Smooth muscle cell (in vitro differentiated cells): ENCODE measurements around the gene CHRNA4. TPM values are rescaled to one million over a fixed set of nuclear protein-coding genes. Genes with fewer than 3 reads are reported as not detected.

Source experiments
- DNase-seq: peaks from one replicate; lab custom pipeline; 2025; ENCODE audit not compliant: unreplicated experiment; lab: John Stamatoyannopoulos, UW
- H2AFZ ChIP-seq: fragments of 200-600 bp; sonication (generic); 2 replicates; pipeline ENCODE4 v1.6.0; 2016; ENCODE audit warnings: antibody characterized with exemption, low read depth, mild to moderate bottlenecking
- H3F3A ChIP-seq: fragments of 200-600 bp; sonication (generic); 2 replicates; pipeline ENCODE4 v1.6.0; 2017; ENCODE audit warnings: antibody characterized with exemption, low read depth
- H3K27ac ChIP-seq: fragments of 200-600 bp; sonication (generic); 2 replicates; pipeline ENCODE4 v1.5.1; 2016; ENCODE audit warnings: low read depth, mild to moderate bottlenecking
- H3K27me3 ChIP-seq: fragments of 200-600 bp; sonication (generic); 2 replicates; pipeline ENCODE4 v1.6.1; 2016; ENCODE audit warnings: low read depth, mild to moderate bottlenecking
- H3K36me3 ChIP-seq: fragments of 200-600 bp; sonication (generic); 2 replicates; pipeline ENCODE4 v1.5.1; 2016; ENCODE audit warnings: low read depth
- H3K4me1 ChIP-seq: fragments of 200-600 bp; sonication (generic); 2 replicates; pipeline ENCODE4 v1.5.1; 2016; ENCODE audit warnings: low read depth
- H3K4me2 ChIP-seq: fragments of 200-600 bp; sonication (generic); 2 replicates; pipeline ENCODE4 v1.6.0; 2016; ENCODE audit warnings: mild to moderate bottlenecking
- H3K4me3 ChIP-seq: fragments of 200-600 bp; sonication (generic); 2 replicates; pipeline ENCODE4 v1.5.1; 2016; ENCODE audit warnings: mild to moderate bottlenecking
- H3K79me2 ChIP-seq: fragments of 200-600 bp; sonication (generic); 2 replicates; pipeline ENCODE4 v1.6.0; 2016; ENCODE audit warnings: low read depth, mild to moderate bottlenecking
- H3K9ac ChIP-seq: fragments of 200-600 bp; sonication (generic); 2 replicates; pipeline ENCODE4 v1.6.0; 2016; ENCODE audit warnings: low read depth
- H3K9me3 ChIP-seq: fragments of 200-600 bp; sonication (generic); replicated peaks from 2 replicates; pipeline ENCODE4 v1.5.1; 2016; ENCODE audit warnings: low read depth
- H4K20me1 ChIP-seq: fragments of 200-600 bp; sonication (generic); 2 replicates; pipeline ENCODE4 v1.6.0; 2016; ENCODE audit warnings: low read depth
- CTCF ChIP-seq: fragments of 200-600 bp; sonication (generic); IDR thresholded peaks from 2 replicates; pipeline ENCODE4 v1.5.1; 2017; ENCODE audit warnings: borderline replicate concordance, mild to moderate bottlenecking, antibody characterized with exemption; ENCODE audit not compliant: insufficient read depth, poor library complexity, severe bottlenecking
- WGBS: methylation state at CpG from one replicate; pipeline ENCODE4 v1.1.7; 2016; ENCODE audit warnings: low lambda C conversion rate; 5-methylcytosine and 5-hydroxymethylcytosine counted together
- polyA plus RNA-seq: library from polyadenylated mRNA; unstranded; fragments of >200 nt; fragmentation: Nextera tagmentation; extraction: Ambion mirVana; gene quantifications from 2 replicates; pipeline ENCODE4 v1.2.1, GENCODE V29; 2016
- total RNA-seq: library from RNA; depleted of rRNA; stranded (reverse); fragments of >200 nt; gene quantifications from 2 replicates; pipeline ENCODE4 v1.2.3, GENCODE V29; 2014

The CHRNA4 gene
- total and polyA plus RNA-seq, 2 experiments from 2014 or later = 0.03 TPM; not detected in 1

- H2AFZ ChIP-seq = no peak overlapping the region
- no peaks in the 10 kb centered on the region for H3K9me3 ChIP-seq
- H4K20me1 ChIP-seq = no peaks in the 10 kb centered on the region
- no peak overlapping the region for H3K9ac ChIP-seq
- H3K79me2 ChIP-seq = no peaks in the 10 kb centered on the region
- H3K4me3 ChIP-seq = no peak overlapping the region
- no peak overlapping the region for H3K4me2 ChIP-seq
- WGBS = 93% methylated on average over 22 of the region's 23 CpGs
- DNase-seq = no peak
- H3K27ac ChIP-seq = no peak overlapping the region
- no peaks in the 10 kb centered on the region for H3K27me3 ChIP-seq
- H3K36me3 ChIP-seq = no peaks in the 10 kb centered on the region
- H3K4me1 ChIP-seq = no peaks in the 10 kb centered on the region
- no peak for TF ChIP-seq CTCF
- H3F3A ChIP-seq = no peaks in the 10 kb centered on the region
Observed at GRCh38 chr20:63320041-63320511, 41.1 kb downstream of the CHRNA4 start.

- H3K27me3 ChIP-seq = no peaks in the 10 kb centered on the region
- DNase-seq = no peak
- no peak overlapping the region for H3K4me2 ChIP-seq
- H3K79me2 ChIP-seq = no peaks in the 10 kb centered on the region
- H3K9ac ChIP-seq = no peak overlapping the region
- H3F3A ChIP-seq = no peaks in the 10 kb centered on the region
- no peak overlapping the region for H3K27ac ChIP-seq
- H3K9me3 ChIP-seq = no peaks in the 10 kb centered on the region
- TF ChIP-seq CTCF = no peak
- H3K4me3 ChIP-seq = no peak overlapping the region
- WGBS = 93% methylated on average over 25 of the region's 25 CpGs
- no peaks in the 10 kb centered on the region for H3K36me3 ChIP-seq
- no peak overlapping the region for H2AFZ ChIP-seq
- H3K4me1 ChIP-seq = no peaks in the 10 kb centered on the region
- H4K20me1 ChIP-seq = no peaks in the 10 kb centered on the region
Observed at GRCh38 chr20:63319164-63320040, 41.7 kb downstream of the CHRNA4 start.

GRCh38 chr20:63318391-63319163 lies 42.6 kb downstream of the CHRNA4 start:
- Histone ChIP-seq H3K27me3 (no peaks in the 10 kb centered on the region), H3K4me1 (no peaks in the 10 kb centered on the region), H3K9me3 (no peaks in the 10 kb centered on the region), H3K36me3 (no peaks in the 10 kb centered on the region), H3K79me2 (no peaks in the 10 kb centered on the region), H3F3A (no peaks in the 10 kb centered on the region), H3K27ac (no peak overlapping the region), H3K4me3 (no peak overlapping the region), H3K9ac (no peak overlapping the region), H3K4me2 (no peak overlapping the region), H4K20me1 (no peaks in the 10 kb centered on the region), H2AFZ (no peak overlapping the region)
- no peak for DNase-seq
- TF ChIP-seq CTCF = no peak
- 94% methylated on average over 24 of the region's 24 CpGs for WGBS
